RWPE1 (cell line): ENCODE data around the gene GPC3.

Source experiments
- CTCF ChIA-PET: fragments of 350-600 bp; sonication (Branson Sonifier 250); formaldehyde crosslinking; extraction: SDS; loops from one replicate; lab custom pipeline; 2021; lab: Yijun Ruan, JAX
- POLR2A ChIA-PET: fragments of 400-600 bp; formaldehyde crosslinking; extraction: SDS; loops from one replicate; lab custom pipeline; 2020; ENCODE audit warnings: antibody characterized with exemption; ENCODE audit not compliant: low non-redundant PET; lab: Yijun Ruan, JAX
- DNase-seq: peaks from one replicate; pipeline ENCODE4 v3.0.0; 2012; ENCODE audit warnings: low spot score
- H3K27ac ChIP-seq: fragments of 450-650 bp; 2 replicates; pipeline ENCODE4 v1.5.1; 2017
- TF ChIP-seq, protein P1 (sequence below): fragments of 450-650 bp; conservative IDR thresholded peaks from 2 replicates; pipeline ENCODE4 v1.5.1; 2017; ENCODE audit warnings: low read depth, mild to moderate bottlenecking

Gene GPC3

DNA sequence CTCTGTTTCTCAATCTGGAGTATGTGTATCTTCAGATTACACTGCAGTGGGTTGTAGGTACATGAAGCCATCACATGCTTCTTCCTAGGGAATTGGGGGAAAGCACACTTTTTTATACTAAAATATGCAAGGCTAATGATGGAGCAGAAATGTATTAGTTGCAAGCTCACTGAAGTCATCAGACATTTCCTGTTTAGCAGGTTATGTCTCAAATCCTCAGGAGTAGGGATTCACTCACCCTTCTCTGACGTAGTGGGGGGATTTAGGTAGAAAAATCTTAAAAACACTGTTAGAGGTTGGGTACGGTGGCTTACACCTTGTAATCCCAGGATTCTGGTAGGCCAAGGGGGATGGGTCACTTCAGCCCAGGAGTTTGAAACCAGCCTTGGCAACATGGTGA is 441.7 kb downstream of the GPC3 start:
- DNase-seq: no peak
- ChIA-PET POLR2A (no interaction called here), CTCF (no interaction called here)
- no peak overlapping the region for H3K27ac ChIP-seq
- TF ChIP-seq, protein P1, sequence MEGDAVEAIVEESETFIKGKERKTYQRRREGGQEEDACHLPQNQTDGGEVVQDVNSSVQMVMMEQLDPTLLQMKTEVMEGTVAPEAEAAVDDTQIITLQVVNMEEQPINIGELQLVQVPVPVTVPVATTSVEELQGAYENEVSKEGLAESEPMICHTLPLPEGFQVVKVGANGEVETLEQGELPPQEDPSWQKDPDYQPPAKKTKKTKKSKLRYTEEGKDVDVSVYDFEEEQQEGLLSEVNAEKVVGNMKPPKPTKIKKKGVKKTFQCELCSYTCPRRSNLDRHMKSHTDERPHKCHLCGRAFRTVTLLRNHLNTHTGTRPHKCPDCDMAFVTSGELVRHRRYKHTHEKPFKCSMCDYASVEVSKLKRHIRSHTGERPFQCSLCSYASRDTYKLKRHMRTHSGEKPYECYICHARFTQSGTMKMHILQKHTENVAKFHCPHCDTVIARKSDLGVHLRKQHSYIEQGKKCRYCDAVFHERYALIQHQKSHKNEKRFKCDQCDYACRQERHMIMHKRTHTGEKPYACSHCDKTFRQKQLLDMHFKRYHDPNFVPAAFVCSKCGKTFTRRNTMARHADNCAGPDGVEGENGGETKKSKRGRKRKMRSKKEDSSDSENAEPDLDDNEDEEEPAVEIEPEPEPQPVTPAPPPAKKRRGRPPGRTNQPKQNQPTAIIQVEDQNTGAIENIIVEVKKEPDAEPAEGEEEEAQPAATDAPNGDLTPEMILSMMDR: no peak

DNA sequence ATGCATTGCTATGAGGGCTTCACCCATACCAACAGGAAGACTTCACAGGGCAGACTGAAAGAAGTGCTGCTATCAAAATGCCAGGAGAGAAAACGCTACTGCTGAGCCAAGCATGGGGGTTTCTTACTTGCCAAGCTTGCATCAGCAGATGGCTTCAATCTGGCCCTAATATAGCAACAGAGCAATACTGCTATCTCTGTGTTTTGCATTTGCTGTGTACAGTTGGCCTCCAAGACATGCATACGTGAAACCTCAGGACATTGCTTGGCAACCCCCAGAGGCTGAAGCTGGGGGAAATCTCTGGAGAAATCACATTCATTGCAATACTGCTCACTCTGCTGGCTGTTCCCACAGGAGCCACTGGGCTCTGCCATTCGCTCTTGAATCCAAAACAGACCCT is 442.9 kb downstream of the GPC3 start:
- H3K27ac ChIP-seq: no peak overlapping the region
- CTCF ChIA-PET: no interaction called here
- TF ChIP-seq, protein P1: no peak
- POLR2A ChIA-PET: no interaction called here
- DNase-seq: no peak

DNA sequence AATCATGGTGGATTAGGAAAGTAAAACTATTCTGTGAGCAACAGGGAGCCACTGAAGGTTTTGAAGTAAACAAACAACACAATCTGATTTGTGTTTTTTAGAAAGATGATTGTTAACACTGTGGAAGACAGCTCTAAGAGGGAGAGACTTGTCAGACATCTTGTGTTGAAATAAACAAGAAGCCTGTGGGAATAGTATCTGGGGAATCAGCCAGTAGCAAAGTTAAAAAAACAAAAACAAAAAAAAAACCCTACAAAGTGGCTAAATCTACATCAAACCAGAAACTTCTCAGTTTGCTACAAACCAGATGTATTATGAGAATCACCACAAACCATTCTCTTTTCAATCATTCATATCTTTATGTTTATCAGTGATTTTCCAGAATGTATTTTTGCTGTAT is 444.4 kb downstream of the GPC3 start:
- POLR2A ChIA-PET: no interaction called here
- CTCF ChIA-PET: no interaction called here
- TF ChIP-seq, protein P1: no peak
- no peak for DNase-seq
- H3K27ac ChIP-seq: no peak overlapping the region

DNA sequence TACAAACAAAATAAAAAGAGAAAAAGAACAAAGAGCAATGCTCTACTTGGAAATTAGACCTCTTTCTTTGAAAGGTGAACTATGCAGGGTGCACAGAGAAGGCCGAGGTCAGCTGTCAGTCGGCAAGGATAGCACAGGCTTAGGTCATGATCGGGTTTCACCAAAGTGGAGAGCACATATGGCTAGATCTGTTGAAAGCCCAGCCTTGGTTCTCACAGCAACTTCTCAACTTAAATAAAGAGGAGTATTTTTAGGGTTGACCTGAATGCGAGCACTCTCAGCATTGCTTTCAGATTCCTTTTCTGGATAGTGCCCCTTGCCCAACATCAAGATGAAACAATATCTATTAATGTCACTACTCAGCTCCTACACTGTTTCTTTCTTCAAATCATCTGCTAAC is 447.2 kb downstream of the GPC3 start:
- ChIA-PET POLR2A (no interaction called here), CTCF (no interaction called here)
- TF ChIP-seq, protein P1: no peak
- no peak for DNase-seq
- H3K27ac ChIP-seq: no peak overlapping the region

DNA sequence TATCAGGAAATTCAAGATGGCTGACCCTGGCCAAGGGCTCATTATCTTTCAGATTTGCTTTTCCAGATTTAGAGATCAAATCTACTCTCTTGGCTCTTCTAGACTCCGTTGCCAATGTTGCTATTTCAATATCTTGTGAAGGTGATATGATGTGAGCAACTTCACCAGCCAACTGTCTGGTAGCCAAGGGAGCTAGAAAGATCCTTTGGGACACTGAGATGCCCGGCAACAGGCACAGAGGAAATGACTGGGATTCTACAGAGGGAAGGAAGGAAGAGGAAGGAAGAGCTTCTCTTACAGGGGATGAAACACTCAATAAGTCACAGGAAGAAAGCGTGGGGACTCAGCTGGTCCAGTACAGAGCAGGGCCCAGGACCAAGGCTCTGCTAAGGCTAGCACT is 448.3 kb downstream of the GPC3 start:
- DNase-seq: no peak
- H3K27ac ChIP-seq: no peak overlapping the region
- POLR2A ChIA-PET: no interaction called here
- TF ChIP-seq, protein P1: no peak
- CTCF ChIA-PET: no interaction called here

DNA sequence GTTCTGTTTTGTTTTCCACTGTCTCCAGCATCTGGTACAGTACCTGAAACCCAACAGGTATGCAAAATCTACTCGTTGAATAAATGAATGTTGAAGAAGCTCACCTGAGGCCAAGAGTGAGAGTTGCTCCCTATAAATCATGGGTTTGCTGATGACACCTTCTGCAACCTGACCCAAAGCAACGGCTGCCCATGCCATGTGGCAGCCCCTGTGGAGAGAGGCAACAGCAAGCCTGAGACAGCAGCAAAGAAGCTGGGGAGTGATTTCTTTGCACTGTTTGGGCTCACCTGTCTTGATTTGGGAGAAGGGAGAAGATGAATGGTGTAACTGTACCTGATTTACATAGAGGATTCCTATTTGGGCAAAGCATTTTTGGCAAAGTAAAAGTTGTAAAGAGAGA is 450.3 kb downstream of the GPC3 start:
- CTCF ChIA-PET: no interaction called here
- POLR2A ChIA-PET: no interaction called here
- no peak overlapping the region for H3K27ac ChIP-seq
- TF ChIP-seq, protein P1: no peak
- no peak for DNase-seq

DNA sequence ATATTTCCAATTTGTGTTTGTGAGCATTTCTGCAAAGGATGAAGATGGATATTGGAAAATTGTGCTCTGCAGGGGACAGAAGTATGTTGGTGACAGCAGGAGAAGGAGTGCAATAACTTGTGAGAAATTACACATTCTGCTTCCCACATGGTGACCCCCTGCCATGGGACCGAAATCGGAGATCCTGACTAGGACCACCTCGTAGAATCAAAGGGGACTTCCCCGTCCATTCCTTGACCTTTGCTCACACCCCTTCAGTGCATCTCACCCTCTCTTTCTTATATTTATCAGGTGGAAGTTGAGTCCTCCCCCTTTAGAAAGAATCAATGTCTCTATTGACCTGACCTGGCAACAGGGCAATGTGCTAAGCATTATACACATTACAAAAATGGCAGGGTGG is 451.2 kb downstream of the GPC3 start:
- DNase-seq: no peak
- no peak overlapping the region for H3K27ac ChIP-seq
- TF ChIP-seq, protein P1: no peak
- ChIA-PET POLR2A (no interaction called here), CTCF (no interaction called here)
